Activated CD4-positive, alpha-beta T cell treated with anti-CD3 and anti-CD28 coated beads, Interleukin-2, amount 50 U/mL, for 48 hours (primary cell): ENCODE data around the gene CNOT6.

Experiments used
- DNase-seq, 2 experiments: peaks; one replicate each; pipeline ENCODE4 v3.0.0-alpha.2; 2020

Gene CNOT6

GRCh38 chr5:180586204-180586603 lies 92.0 kb downstream of the CNOT6 start:
- no peak for DNase-seq

GRCh38 chr5:180586870-180587269 lies 92.7 kb downstream of the CNOT6 start:
- no peak for DNase-seq

GRCh38 chr5:180589771-180590542 lies 95.8 kb downstream of the CNOT6 start:
- DNase-seq = no peak

GRCh38 chr5:180590543-180591310 lies 96.5 kb downstream of the CNOT6 start:
- DNase-seq = no peak

GRCh38 chr5:180591311-180591887 lies 97.2 kb downstream of the CNOT6 start, which contains the start of gene SCGB3A1:
Gene SCGB3A1, minus strand, starts transcription at chr5:180591499. Its CDS starts 37 bp downstream, at chr5:180591462.
- DNase-seq = no peak

- no peak for DNase-seq
Observed at GRCh38 chr5:180592176-180592575, 98.0 kb downstream of the CNOT6 start.

GRCh38 chr5:180593446-180594206 lies 99.4 kb downstream of the CNOT6 start:
- DNase-seq = no peak

GRCh38 chr5:180594311-180595045 lies 100.3 kb downstream of the CNOT6 start:
- DNase-seq = no peak

- no peak for DNase-seq
Observed at GRCh38 chr5:180595046-180595379, 100.8 kb downstream of the CNOT6 start.

GRCh38 chr5:180595381-180596114 lies 101.4 kb downstream of the CNOT6 start:
- no peak for DNase-seq

GRCh38 chr5:180596115-180596667 lies 102.0 kb downstream of the CNOT6 start:
- DNase-seq = no peak

- no peak for DNase-seq
Observed at GRCh38 chr5:180596668-180597231, 102.6 kb downstream of the CNOT6 start.

- no peak for DNase-seq
Observed at GRCh38 chr5:180598316-180598701, 104.1 kb downstream of the CNOT6 start.

- DNase-seq = no peak
Observed at GRCh38 chr5:180598797-180599589, 104.8 kb downstream of the CNOT6 start.

GRCh38 chr5:180599590-180599914 lies 105.4 kb downstream of the CNOT6 start:
- DNase-seq = no peak

GRCh38 chr5:180599981-180600553 lies 105.9 kb downstream of the CNOT6 start:
- no peak for DNase-seq

- DNase-seq = no peak
Observed at GRCh38 chr5:180600554-180601041, 106.4 kb downstream of the CNOT6 start.

- no peak for DNase-seq
Observed at GRCh38 chr5:180601591-180602480, 107.7 kb downstream of the CNOT6 start.
